Liver (tissue), 9 donors: ENCODE results near the gene DIPK1B. TPM values are rescaled to one million over a fixed set of nuclear protein-coding genes. Genes with fewer than 3 reads are reported as not detected.

Experiments
- DNase-seq: peaks from one replicate; pipeline ENCODE4 v3.0.0-alpha.2; 2017; ENCODE audit warnings: low spot score
- H3K27ac ChIP-seq, 2 donors: one replicate each; pipeline ENCODE4 v1.7.0; 2013; ENCODE audit warnings: inconsistent platforms in 2 of 2, low read length in 2 of 2, control low read depth in 1 of 2, low read depth in 1 of 2, mild to moderate bottlenecking in 1 of 2
- H3K27me3 ChIP-seq, 4 donors: one replicate each; pipeline versions ENCODE4 v1.6.1 to v1.7.0; 2013; ENCODE audit warnings: low read length in 3 of 4, inconsistent platforms in 1 of 4, mild to moderate bottlenecking in 1 of 4, moderate library complexity in 1 of 4; ENCODE audit not compliant: control insufficient read depth in 4 of 4, insufficient read depth in 4 of 4
- H3K36me3 ChIP-seq, 4 donors: one replicate each; pipeline versions ENCODE4 v1.6.1 to v1.7.0; 2013; ENCODE audit warnings: low read length in 3 of 4, mild to moderate bottlenecking in 3 of 4, low read depth in 1 of 4, moderate library complexity in 1 of 4; ENCODE audit not compliant: control insufficient read depth in 4 of 4, insufficient read depth in 3 of 4
- H3K4me1 ChIP-seq, 4 donors: one replicate each; pipeline versions ENCODE4 v1.6.1 to v1.7.0; 2013; ENCODE audit warnings: low read length in 3 of 4, mild to moderate bottlenecking in 3 of 4, moderate library complexity in 1 of 4; ENCODE audit not compliant: control insufficient read depth in 4 of 4, insufficient read depth in 4 of 4
- H3K4me3 ChIP-seq, 3 donors: one replicate each; pipeline versions ENCODE4 v1.6.1 to v1.7.0; 2013; ENCODE audit warnings: low read length in 3 of 3, control low read depth in 1 of 3, low read depth in 1 of 3, mild to moderate bottlenecking in 1 of 3
- H3K9ac ChIP-seq, 2 donors: one replicate each; pipeline ENCODE4 v1.7.0; 2013; ENCODE audit warnings: low read length in 2 of 2, mild to moderate bottlenecking in 2 of 2, moderate library complexity in 2 of 2, control low read depth in 1 of 2, low read depth in 1 of 2
- H3K9me3 ChIP-seq, 4 donors: one replicate each; pipeline versions ENCODE4 v1.6.1 to v1.7.0; 2013; ENCODE audit warnings: low read length in 3 of 4; ENCODE audit not compliant: control insufficient read depth in 4 of 4
- CTCF ChIP-seq: fragments of 150-350 bp; IDR thresholded peaks from 2 replicates; pipeline ENCODE4 v1.5.1; 2017; ENCODE audit warnings: improper control_type of control experiment, low read depth, low read length; ENCODE audit not compliant: missing input control
- EGR1 ChIP-seq, 2 donors: IDR thresholded peaks; 2 replicates each; pipeline ENCODE4 v1.6.1; 2016 to 2018; ENCODE audit warnings: antibody characterized with exemption in 2 of 2, low read depth in 2 of 2
- FOXA1 ChIP-seq: IDR thresholded peaks from 2 replicates; pipeline ENCODE4 v1.6.1; 2016; ENCODE audit warnings: antibody characterized with exemption
- FOXA2 ChIP-seq: IDR thresholded peaks from 2 replicates; pipeline ENCODE4 v1.6.1; 2016; ENCODE audit warnings: antibody characterized with exemption
- GABPA ChIP-seq, 2 donors: IDR thresholded peaks in 1 of 2; conservative IDR thresholded peaks in 1 of 2; 2 replicates each; pipeline ENCODE4 v1.6.1; 2016; ENCODE audit warnings: antibody characterized with exemption in 2 of 2, mild to moderate bottlenecking in 1 of 2, moderate library complexity in 1 of 2
- HNF4G ChIP-seq: IDR thresholded peaks from 2 replicates; pipeline ENCODE4 v1.6.1; 2016; ENCODE audit warnings: antibody characterized with exemption
- MAX ChIP-seq: IDR thresholded peaks from 2 replicates; pipeline ENCODE4 v1.6.1; 2016; ENCODE audit warnings: antibody characterized with exemption
- RAD21 ChIP-seq, 2 donors: IDR thresholded peaks; 2 replicates each; pipeline ENCODE4 v1.6.1; 2016; ENCODE audit warnings: antibody characterized with exemption in 2 of 2, mild to moderate bottlenecking in 2 of 2
- SP1 ChIP-seq: IDR thresholded peaks from 2 replicates; pipeline ENCODE4 v1.6.1; 2018; ENCODE audit warnings: antibody characterized with exemption, mild to moderate bottlenecking
- YY1 ChIP-seq: IDR thresholded peaks from 2 replicates; pipeline ENCODE4 v1.6.1; 2016; ENCODE audit warnings: antibody characterized with exemption, mild to moderate bottlenecking
- ZBTB33 ChIP-seq: IDR thresholded peaks from 2 replicates; pipeline ENCODE4 v1.6.1; 2016; ENCODE audit warnings: antibody characterized with exemption
- WGBS: extraction: QIAGEN DNeasy Blood & Tissue Kit; methylation state at CpG from one replicate; pipeline ENCODE4 v1.1.7; 2013; 5-methylcytosine and 5-hydroxymethylcytosine counted together
- polyA plus RNA-seq, 2 donors: library from polyadenylated mRNA; stranded (reverse) in 1 of 2; unstranded in 1 of 2; fragments of 200-250 nt in 1 of 2; fragments of >200 nt in 1 of 2; fragmentation: Nextera tagmentation in 1 of 2; extraction: Ambion mirVana in 1 of 2; gene quantifications; one replicate each; pipeline versions ENCODE4 v1.2.1 to v1.2.3, GENCODE V29; 2013 to 2015
- total RNA-seq, 2 donors: library from RNA; depleted of rRNA; stranded (reverse); fragments of >200 nt; gene quantifications; one replicate each; pipeline ENCODE4 v1.2.3, GENCODE V29; 2014
- donor health status: healthy.
- donor health status: healthy.
- donor health status: healthy.
- donor health status: healthy.
- donor health status: healthy.

Gene DIPK1B
- total and polyA plus RNA-seq, 4 donors = 2.3 to 19.7 (median 5.2) TPM

- no peak for DNase-seq
- Histone ChIP-seq H3K27ac (no peak overlapping the region), H3K4me1 (peaks cover 0 to 3% (median 0%) of the 10 kb centered on the region in 4 donors), H3K27me3 (no peaks in the 10 kb centered on the region), H3K4me3 (no peak overlapping the region), H3K36me3 (no peaks in the 10 kb centered on the region), H3K9ac (no peak overlapping the region), H3K9me3 (peaks cover 0 to 7% (median 0%) of the 10 kb centered on the region in 4 donors)
- no peak for TF ChIP-seq GABPA (IDR thresholded peaks at IDR 0.05 in 1 of 2, conservative IDR thresholded peaks at IDR 0.05 in 1 of 2)
- no peak for TF ChIP-seq YY1
- TF ChIP-seq HNF4G = no peak
- no peak for TF ChIP-seq MAX
- TF ChIP-seq EGR1 (IDR thresholded peaks at IDR 0.05; ENCODE audit: low read depth in 2 of 2) = no peak
- WGBS = 96% methylated on average over 18 of the region's 18 CpGs
These were observed 34.2 kb downstream of the DIPK1B start for GRCh38 chr9:136746621-136747020.

GRCh38 chr9:136747161-136748060, 35.0 kb downstream of the DIPK1B start:
- H3K4me3 ChIP-seq = no peak overlapping the region
- H3K9ac ChIP-seq = no peak overlapping the region
- H3K4me1 ChIP-seq = no peaks in the 10 kb centered on the region
- H3K36me3 ChIP-seq = no peaks in the 10 kb centered on the region
- no peak for DNase-seq
- no peak overlapping the region for H3K27ac ChIP-seq
- H3K27me3 ChIP-seq = no peaks in the 10 kb centered on the region
- TF ChIP-seq YY1 = no peak
- no peak for TF ChIP-seq FOXA1
- TF ChIP-seq SP1 = no peak
- TF ChIP-seq ZBTB33 = no peak
- WGBS = 85% methylated on average over 22 of the region's 22 CpGs
- peaks cover 0 to 10% (median 1%) of the 10 kb centered on the region in 4 donors for H3K9me3 ChIP-seq

GRCh38 chr9:136748201-136748600, 35.8 kb downstream of the DIPK1B start, which contains the start of gene LCN6:
TSS of gene LCN6 (minus strand) at chr9:136748525. CDS start at chr9:136748483, 42 bp downstream.
- WGBS = 87% methylated on average over 8 of the region's 8 CpGs
- no peak within 1 kb of the TSS for H3K27ac ChIP-seq

More at GRCh38 chr9:136748201-136748600, 35.8 kb downstream of the DIPK1B start, which contains the start of gene LCN6:
- no peaks in the 10 kb centered on the region for H3K36me3 ChIP-seq
- no peak for TF ChIP-seq FOXA2
- TF ChIP-seq CTCF = no peak
- TF ChIP-seq MAX = no peak
- TF ChIP-seq RAD21 (IDR thresholded peaks at IDR 0.05) = no peak
- no peak within 1 kb of the TSS for H3K4me3 ChIP-seq
- H3K4me1 ChIP-seq = no peaks in the 10 kb centered on the region
- peaks cover 0 to 10% (median 1%) of the 10 kb centered on the region in 4 donors for H3K9me3 ChIP-seq
- no peaks in the 10 kb centered on the region for H3K27me3 ChIP-seq
- no peak within 1 kb of the TSS for H3K9ac ChIP-seq
- no peak for DNase-seq
